HEK293 (cell line): ENCODE data around the gene KCNB1.

Experiments used
- GFI1B ChIP-seq: fragments of 450-650 bp; formaldehyde crosslinking; IDR thresholded peaks from 2 replicates; pipeline ENCODE4 v1.5.1; 2016; ENCODE audit warnings: missing biosample characterization, missing genetic modification characterization
- GLIS2 ChIP-seq: fragments of 450-650 bp; formaldehyde crosslinking; IDR thresholded peaks from 2 replicates; pipeline ENCODE4 v1.5.1; 2016; ENCODE audit warnings: missing biosample characterization, missing genetic modification characterization
- HIC1 ChIP-seq: fragments of 450-650 bp; formaldehyde crosslinking; IDR thresholded peaks from 2 replicates; pipeline ENCODE4 v1.5.1; 2016; ENCODE audit warnings: missing biosample characterization, missing genetic modification characterization
- HOXA7 ChIP-seq: sonication (generic); formaldehyde crosslinking; IDR thresholded peaks from 2 replicates; pipeline ENCODE4 v1.8.1; 2022; ENCODE audit warnings: missing genetic modification reagents, borderline replicate concordance
- PATZ1 ChIP-seq: fragments of 450-650 bp; formaldehyde crosslinking; IDR thresholded peaks from 2 replicates; pipeline ENCODE4 v1.5.1; 2016; ENCODE audit warnings: missing biosample characterization, missing genetic modification characterization
- ZBTB44 ChIP-seq: fragments of 450-650 bp; IDR thresholded peaks from 2 replicates; pipeline ENCODE4 v1.5.1; 2018; ENCODE audit warnings: missing biosample characterization, mild to moderate bottlenecking, missing genetic modification characterization
- ZEB2 ChIP-seq: fragments of 450-650 bp; formaldehyde crosslinking; IDR thresholded peaks from 2 replicates; pipeline ENCODE4 v1.5.1; 2016; ENCODE audit warnings: missing biosample characterization, missing genetic modification characterization
- ZNF24 ChIP-seq: fragments of 450-650 bp; formaldehyde crosslinking; IDR thresholded peaks from 2 replicates; pipeline ENCODE4 v1.5.1; 2016; ENCODE audit warnings: missing biosample characterization, missing genetic modification characterization
- ZNF274 ChIP-seq, 2 experiments: fragments of 200-500 bp in 1 of 2; fragments of 450-650 bp in 1 of 2; sonication (Bioruptor generic) in 1 of 2; formaldehyde crosslinking in 1 of 2; IDR thresholded peaks; 2 replicates each; pipeline versions ENCODE4 v1.5.1 to v1.6.1; 2014 to 2016; ENCODE audit warnings: borderline replicate concordance in 1 of 2, inconsistent platforms in 1 of 2, low read length in 1 of 2, missing biosample characterization in 1 of 2, missing genetic modification characterization in 1 of 2
- ZNF280D ChIP-seq: fragments of 450-650 bp; formaldehyde crosslinking; IDR thresholded peaks from 2 replicates; pipeline ENCODE4 v1.5.1; 2016; ENCODE audit warnings: missing biosample characterization, missing genetic modification characterization
- ZNF292 ChIP-seq: fragments of 450-650 bp; formaldehyde crosslinking; IDR thresholded peaks from 2 replicates; pipeline ENCODE4 v1.5.1; 2016; ENCODE audit warnings: low read depth, missing biosample characterization, missing genetic modification characterization, borderline replicate concordance
- ZNF335 ChIP-seq: fragments of 450-650 bp; formaldehyde crosslinking; conservative IDR thresholded peaks from 2 replicates; pipeline ENCODE4 v1.5.1; 2016; ENCODE audit warnings: missing biosample characterization, missing genetic modification characterization
- ZNF404 ChIP-seq: fragments of 450-650 bp; formaldehyde crosslinking; IDR thresholded peaks from 2 replicates; pipeline ENCODE4 v1.5.1; 2017; ENCODE audit warnings: missing biosample characterization, missing genetic modification characterization
- ZNF473 ChIP-seq: fragments of 450-650 bp; formaldehyde crosslinking; IDR thresholded peaks from 2 replicates; pipeline ENCODE4 v1.5.1; 2017; ENCODE audit warnings: missing biosample characterization, missing genetic modification characterization
- ZNF571 ChIP-seq: fragments of 450-650 bp; formaldehyde crosslinking; IDR thresholded peaks from 2 replicates; pipeline ENCODE4 v1.5.0; 2017; ENCODE audit warnings: missing biosample characterization, missing genetic modification characterization
- ZNF600 ChIP-seq: fragments of 450-650 bp; formaldehyde crosslinking; IDR thresholded peaks from 2 replicates; pipeline ENCODE4 v1.5.1; 2016; ENCODE audit warnings: missing biosample characterization, missing genetic modification characterization
- ZNF629 ChIP-seq: fragments of 450-650 bp; formaldehyde crosslinking; IDR thresholded peaks from 2 replicates; pipeline ENCODE4 v1.5.1; 2017; ENCODE audit warnings: missing biosample characterization, missing genetic modification characterization
- ZNF837 ChIP-seq: fragments of 450-650 bp; formaldehyde crosslinking; IDR thresholded peaks from 2 replicates; pipeline ENCODE4 v1.5.1; 2016; ENCODE audit warnings: missing biosample characterization, missing genetic modification characterization
- ZSCAN5A ChIP-seq: fragments of 450-650 bp; formaldehyde crosslinking; IDR thresholded peaks from 2 replicates; pipeline ENCODE4 v1.5.1; 2016; ENCODE audit warnings: missing biosample characterization, missing genetic modification characterization

The KCNB1 gene

GRCh38 chr20:49381558-49382493 lies 100.6 kb downstream of the KCNB1 start (continued):
- TF ChIP-seq ZEB2 (tag by site-specific recombination) (peak; percentile 61; the same call in 1 of the 2 replicates), ZBTB44 (tag by site-specific recombination) (peak; percentile 23; the same call in 1 of the 2 replicates), ZNF24 (tag by site-specific recombination) (peak; percentile 75), ZNF292 (tag by site-specific recombination) (no peak), HOXA7 (CRISPR knock-in tag) (no peak), GFI1B (0 out of 2 replicates have a peak, but pooled peaks have one; percentile 17), ZSCAN5A (tag by site-specific recombination) (peak; percentile 74; the same call in 1 of the 2 replicates), ZNF600 (tag by site-specific recombination) (peak; percentile 81), ZNF335 (tag by site-specific recombination) (peak; percentile 18; the same call in 1 of the 2 replicates), ZNF473 (tag by site-specific recombination) (no peak), PATZ1 (peak; percentile 71), ZNF629 (tag by site-specific recombination) (peak; percentile 60; the same call in 1 of the 2 replicates), GLIS2 (tag by site-specific recombination) (peak; percentile 49; the same call in 1 of the 2 replicates), ZNF274 (IDR thresholded peaks at IDR 0.05; ENCODE audit: low read length) (no peak), ZNF274 (tag by site-specific recombination; IDR thresholded peaks at IDR 0.05; ENCODE audit: borderline replicate concordance) (peak; percentile 90; the same call in 1 of the 2 replicates), ZNF404 (tag by site-specific recombination) (no peak), HIC1 (tag by site-specific recombination) (peak; percentile 51; the same call in 1 of the 2 replicates), ZNF280D (tag by site-specific recombination) (peak; percentile 81; the same call in 1 of the 2 replicates), ZNF837 (tag by site-specific recombination) (no peak), ZNF571 (tag by site-specific recombination) (no peak)
